GM19397 (cell line): ENCODE measurements around the gene SLC19A3.
"Not testable (repeated sequence)": the region's sequence is repeated elsewhere in the genome, so short reads cannot be mapped to it uniquely, and the experiment has no call there.

ENCODE experiments used
- ATAC-seq: cut with Tn5 transposase; IDR thresholded peaks from one replicate; pipeline ENCODE4 v1.9.1; 2021; ENCODE audit warnings: mild to moderate bottlenecking, moderate library complexity; ENCODE audit not compliant: unreplicated experiment

The SLC19A3 gene

GRCh38 chr2:227717687-227718567 is at the start of gene SLC19A3:
Gene SLC19A3 (minus strand): TSS chr2:227718028. CDS start chr2:227702318, 15,710 bp downstream.
- no peak for ATAC-seq

DNA sequence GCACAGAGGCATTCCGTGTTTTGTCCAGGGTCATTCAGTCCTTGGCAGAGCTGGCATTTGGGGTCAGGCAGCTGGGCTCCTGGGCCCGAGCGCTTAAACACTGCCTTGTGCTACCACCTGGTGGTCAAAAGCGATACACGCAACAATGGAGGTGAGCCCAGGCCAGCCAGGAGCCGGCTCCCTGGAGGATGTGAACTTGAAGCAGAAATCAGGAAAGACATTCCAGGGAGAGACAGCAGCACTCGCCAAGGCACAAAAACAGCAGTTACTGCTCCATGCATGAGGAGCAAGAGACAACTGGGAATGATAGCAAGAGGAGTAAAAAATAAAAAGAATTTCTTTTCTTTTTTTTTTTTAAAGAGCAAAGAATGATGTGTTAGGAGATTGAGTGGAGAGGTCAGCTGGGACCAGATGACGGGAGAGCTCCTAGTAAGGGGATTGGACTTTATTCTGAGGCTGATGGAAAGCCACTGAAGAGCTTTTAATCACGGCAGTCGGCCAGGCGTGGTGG is 48.6 kb upstream of the SLC19A3 start:
- peak; percentile 98 for ATAC-seq

- no peak for ATAC-seq
Measured at GRCh38 chr2:227765788-227766372, 48.1 kb upstream of the SLC19A3 start.

- ATAC-seq, result no peak
Measured at GRCh38 chr2:227761740-227762476, 44.1 kb upstream of the SLC19A3 start.

DNA sequence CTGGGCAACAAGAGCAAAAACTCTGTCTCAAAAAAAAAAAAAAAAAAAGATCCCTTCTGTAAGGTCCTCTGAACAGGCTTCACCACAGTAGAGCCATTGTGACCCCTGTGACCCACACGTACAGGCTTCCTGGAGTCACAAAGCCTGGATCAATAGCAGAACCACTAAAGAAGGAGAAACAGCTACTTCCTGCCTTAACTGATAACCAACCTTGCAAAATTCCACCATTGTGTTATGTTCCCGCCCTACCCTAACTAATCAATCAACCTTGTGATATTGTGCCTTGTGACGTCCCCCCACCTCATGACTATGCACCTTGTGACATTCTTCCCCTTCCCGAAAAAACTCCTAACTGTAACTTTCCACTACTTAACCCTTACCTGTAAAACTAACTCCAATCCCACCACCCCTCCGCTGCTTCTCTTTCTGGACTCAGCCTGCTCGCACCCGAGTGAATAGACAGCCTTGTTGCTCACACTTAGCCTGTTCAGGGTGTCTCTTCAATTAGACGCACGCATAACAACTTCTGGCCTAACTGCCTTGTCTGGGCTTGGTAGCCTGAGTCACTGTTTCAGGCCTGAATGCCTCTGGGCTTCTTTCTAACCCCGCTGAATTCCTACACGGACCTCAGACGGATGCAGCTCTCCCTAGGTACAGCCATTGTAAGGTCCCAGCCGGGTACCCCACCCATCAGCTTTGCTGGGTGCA is 41.7 kb upstream of the SLC19A3 start:
- ATAC-seq, result no peak

DNA sequence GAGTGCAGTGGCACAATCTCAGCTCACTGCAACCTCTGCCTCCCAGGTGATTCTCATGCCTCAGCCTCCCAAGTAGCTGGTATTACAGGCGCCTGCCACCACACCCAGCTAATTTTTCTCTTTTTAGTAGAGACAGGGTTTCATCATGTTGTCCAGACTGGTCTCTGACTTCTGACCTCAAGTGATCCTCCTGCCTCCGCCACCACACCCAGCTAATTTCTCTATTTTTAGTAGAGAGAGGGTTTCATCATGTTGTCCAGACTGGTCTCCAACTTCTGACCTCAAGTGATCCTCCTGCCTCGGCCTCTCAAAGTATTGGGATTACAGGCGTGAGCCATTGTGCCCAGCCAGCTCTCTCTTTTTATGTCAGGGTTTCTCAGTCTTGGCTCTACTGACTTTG is 38.4 kb upstream of the SLC19A3 start:
- ATAC-seq, result not testable (repeated sequence)

DNA sequence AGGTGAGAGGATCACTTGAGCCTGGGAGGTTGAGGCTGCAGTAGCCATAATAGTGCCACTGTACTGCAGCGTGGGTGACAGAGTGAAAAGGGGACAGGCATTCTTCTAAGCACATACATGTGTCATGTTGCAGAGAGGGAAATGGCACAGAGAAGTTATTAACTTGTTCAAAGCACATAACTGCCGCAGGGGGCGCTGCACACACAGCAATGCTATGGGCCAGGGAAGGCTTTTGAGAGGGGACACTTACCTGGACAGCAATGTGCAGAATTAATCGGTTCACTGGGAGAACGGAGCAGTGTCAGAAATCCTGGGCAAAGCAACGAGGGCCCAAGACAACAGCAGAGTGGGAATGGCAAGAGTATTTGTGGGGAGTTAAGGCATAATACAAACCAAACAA is 30.3 kb upstream of the SLC19A3 start:
- ATAC-seq, result no peak

DNA sequence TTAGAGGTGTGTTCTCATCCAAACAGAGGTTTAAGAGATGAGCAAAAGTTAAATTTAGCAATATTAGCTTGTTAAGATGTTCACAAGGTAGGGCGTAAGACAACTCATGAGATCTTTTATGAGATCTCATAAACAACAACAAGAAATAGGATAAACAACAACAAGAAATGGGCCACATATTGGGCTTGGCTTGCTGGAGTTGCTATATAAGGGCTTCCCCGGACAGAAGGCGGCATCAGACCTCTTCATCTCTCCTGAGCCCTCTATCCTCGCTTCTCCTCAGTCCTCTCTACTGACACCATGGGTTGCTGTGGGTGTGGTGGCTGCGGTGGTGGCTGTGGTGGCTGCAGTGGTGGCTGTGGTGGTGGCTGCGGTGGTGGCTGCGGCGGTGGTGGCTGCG is 27.8 kb upstream of the SLC19A3 start, which contains the start of gene SCYGR8:
Gene SCYGR8 (plus strand): TSS at position 301 of the 400 bp plus-strand sequence. CDS start 0 bp downstream, at position 301.
- no peak for ATAC-seq

- ATAC-seq, result not testable (repeated sequence)
Measured at GRCh38 chr2:227740705-227741104, 22.9 kb upstream of the SLC19A3 start.

GRCh38 chr2:227739351-227739750 is 21.5 kb upstream of the SLC19A3 start:
- no peak for ATAC-seq

DNA sequence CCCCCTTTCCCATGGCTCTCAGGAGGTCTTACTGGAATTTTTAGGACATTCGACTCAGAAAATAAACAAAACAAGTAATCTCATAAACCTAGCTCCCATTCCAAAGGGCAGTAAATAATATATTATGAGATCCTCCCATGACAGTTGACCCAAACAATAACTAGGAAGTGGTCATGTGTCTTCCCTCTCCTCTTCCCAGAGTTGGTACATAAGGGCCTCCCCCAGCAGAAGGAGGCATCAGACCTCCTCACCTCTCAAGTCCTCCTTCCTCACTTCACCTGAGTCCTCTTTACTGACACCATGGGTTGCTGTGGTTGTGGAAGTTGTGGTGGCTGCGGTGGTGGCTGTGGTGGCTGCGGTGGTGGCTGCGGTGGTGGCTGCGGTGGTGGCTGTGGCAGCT is 10.2 kb upstream of the SLC19A3 start, which contains the start of gene SCYGR7:
Gene SCYGR7 (plus strand): TSS at position 301 of the 400 bp plus-strand sequence. CDS start 0 bp downstream, at position 301.
- ATAC-seq, result no peak

- ATAC-seq, result no peak
Measured at GRCh38 chr2:227724394-227725039, 6.7 kb upstream of the SLC19A3 start, which contains the start of gene SCYGR6. Gene SCYGR6 (minus strand): TSS chr2:227724757. CDS start chr2:227724757, 0 bp downstream.

DNA sequence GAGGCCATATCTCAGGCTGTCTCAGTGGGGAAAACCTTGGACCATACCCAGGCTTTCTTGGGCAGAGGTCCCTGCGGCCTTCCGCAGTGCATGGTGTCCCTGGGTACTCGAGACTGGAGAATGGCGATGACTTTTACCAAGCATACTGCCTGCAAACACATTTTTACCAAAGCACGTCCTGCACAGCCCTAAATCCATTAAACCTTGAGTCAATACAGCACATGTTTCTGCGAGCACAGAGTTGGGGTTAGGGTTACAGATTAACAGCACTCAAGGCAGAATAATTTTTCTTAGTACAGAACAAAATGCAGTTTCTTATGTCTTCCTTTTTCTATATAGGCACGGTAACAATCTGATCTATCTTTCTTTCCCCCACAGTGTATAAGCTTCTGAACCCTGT is 5.0 kb upstream of the SLC19A3 start:
- not testable (repeated sequence) for ATAC-seq

GRCh38 chr2:227720680-227721079 is 2.9 kb upstream of the SLC19A3 start:
- ATAC-seq, result no peak

GRCh38 chr2:227719641-227720040 is 1.8 kb upstream of the SLC19A3 start:
- no peak for ATAC-seq

- ATAC-seq, result no peak
Measured at GRCh38 chr2:227716501-227716900, 1.3 kb downstream of the SLC19A3 start.

DNA sequence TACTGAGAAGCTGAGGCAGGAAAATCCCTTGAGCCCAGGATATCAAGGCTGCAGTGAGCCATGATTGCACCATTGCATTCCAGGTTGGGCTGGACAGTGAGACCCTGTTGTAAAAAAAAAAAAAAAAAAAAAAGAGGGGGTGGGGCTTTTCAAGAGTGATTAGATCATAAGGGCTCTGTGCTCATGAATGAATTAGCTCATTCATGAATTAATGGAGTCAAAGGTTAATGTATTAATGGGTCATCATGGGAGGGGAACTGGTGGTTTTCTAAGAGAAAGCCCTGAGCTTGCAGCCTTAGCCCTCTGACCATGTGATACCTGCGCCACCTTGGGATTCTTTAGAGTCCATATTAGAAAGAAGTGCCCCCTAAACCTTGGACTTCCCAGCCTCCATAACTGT is 4.5 kb downstream of the SLC19A3 start:
- ATAC-seq, result no peak

- ATAC-seq, result no peak
Measured at GRCh38 chr2:227710986-227711385, 6.8 kb downstream of the SLC19A3 start.

GRCh38 chr2:227707390-227707789 is 10.4 kb downstream of the SLC19A3 start:
- no peak for ATAC-seq

DNA sequence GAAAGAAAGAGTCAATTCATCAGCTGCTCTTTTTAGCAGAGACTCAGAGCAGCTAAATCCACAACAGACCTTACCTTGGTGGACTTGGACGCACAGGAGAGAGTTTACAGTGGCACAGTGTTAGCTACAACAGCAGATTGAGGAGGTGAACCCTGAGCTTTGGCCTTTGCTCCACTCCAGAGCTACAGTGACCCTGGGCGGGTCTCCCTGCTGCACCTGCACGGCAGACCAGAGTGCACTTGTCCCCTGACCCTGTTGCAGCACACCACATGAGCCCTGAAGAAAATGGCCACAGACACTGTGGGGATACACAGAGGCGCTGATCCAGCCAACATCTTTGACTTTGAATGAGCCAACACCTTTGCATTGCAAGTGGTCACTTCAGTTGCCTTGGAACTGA is 11.0 kb downstream of the SLC19A3 start:
- no peak for ATAC-seq
